ENCODE data around the gene FZD7.
A peak's percentile ranks its signal among the peaks of the same experiment; 100 is the strongest.

FZD7 gene

GRCh38 chr2:202065876-202066275 lies 32.2 kb downstream of the FZD7 start:
- DNase-seq = no peak

GRCh38 chr2:202066875-202067274 lies 33.2 kb downstream of the FZD7 start:
- DNase-seq = no peak

GRCh38 chr2:202067589-202067988 lies 33.9 kb downstream of the FZD7 start:
- no peak for DNase-seq

- DNase-seq = no peak
These were observed 35.8 kb downstream of the FZD7 start for GRCh38 chr2:202069170-202070067.

GRCh38 chr2:202071107-202071506 lies 37.5 kb downstream of the FZD7 start:
- no peak for DNase-seq

- no peak for DNase-seq
These were observed 38.6 kb downstream of the FZD7 start for GRCh38 chr2:202072226-202072625.

GRCh38 chr2:202072737-202073401 lies 39.2 kb downstream of the FZD7 start, which contains the start of gene KIAA2012:
KIAA2012 (plus strand) TSS chr2:202073255; CDS start chr2:202073628, 373 bp downstream.
- DNase-seq = peak in 13 of 51 donors; percentile 4 to 46 (median 19)

GRCh38 chr2:202074324-202074723 lies 40.7 kb downstream of the FZD7 start:
- no peak for DNase-seq

- no peak for DNase-seq
These were observed 45.7 kb downstream of the FZD7 start for GRCh38 chr2:202079310-202079709.

- no peak for DNase-seq
These were observed 50.6 kb downstream of the FZD7 start for GRCh38 chr2:202084265-202084664.

Data from hypothalamus (tissue), 51 donors.